GM23248 (cell line): ENCODE results near the gene CDK3.

Experiments
- EZH2 ChIP-seq: fragments of 200-600 bp; sonication (generic); IDR thresholded peaks from 2 replicates; pipeline ENCODE4 v1.6.1; 2018; ENCODE audit warnings: antibody characterized with exemption, mild to moderate bottlenecking; ENCODE audit not compliant: insufficient read depth, poor library complexity, severe bottlenecking
- EZH2phosphoT487 ChIP-seq: fragments of 200-600 bp; sonication (generic); IDR thresholded peaks from 2 replicates; pipeline ENCODE4 v1.6.1; 2018; ENCODE audit warnings: antibody characterized with exemption, moderate library complexity, mild to moderate bottlenecking, low read depth; ENCODE audit not compliant: insufficient read depth

DNA sequence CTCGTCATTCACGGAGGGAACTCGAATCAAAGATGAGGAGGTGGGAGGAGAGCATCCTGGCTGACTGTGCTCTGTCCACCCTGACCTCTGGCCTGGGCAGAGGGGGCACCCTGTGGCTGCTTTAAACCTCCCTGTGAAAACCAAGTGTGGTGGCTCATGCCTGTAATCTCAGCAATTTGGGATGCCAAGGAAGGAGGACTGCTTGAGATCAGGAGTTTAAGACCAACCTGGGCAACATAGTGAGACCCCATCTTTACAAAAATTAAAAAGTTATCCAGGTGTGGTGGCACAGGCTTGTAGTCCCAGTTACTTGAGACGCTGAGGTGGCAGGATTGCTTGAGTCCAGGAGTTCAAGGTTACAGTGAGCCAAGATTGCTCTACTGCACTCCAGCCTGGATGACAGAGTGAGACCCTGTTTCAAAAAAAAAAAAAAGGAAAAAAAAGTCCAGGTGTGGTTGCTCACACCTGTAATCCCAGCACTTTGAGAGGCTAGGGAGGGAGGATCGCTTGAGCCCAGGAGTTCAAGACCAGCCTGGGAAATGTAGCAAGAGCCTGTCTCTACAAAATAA is 5.8 kb upstream of the CDK3 start:
- TF ChIP-seq EZH2phosphoT487 (no peak), EZH2 (no peak)
